Activated CD4-positive, alpha-beta T cell treated with anti-CD3 and anti-CD28 coated beads, Interleukin-2, amount 10 ng/mL, durations not matched to agents 24 days and 14 days (primary cell): ENCODE measurements around the gene EVI5L. TPM values are rescaled to one million over a fixed set of nuclear protein-coding genes. Genes with fewer than 3 reads are reported as not detected.
"Not testable (repeated sequence)": the region's sequence is repeated elsewhere in the genome, so short reads cannot be mapped to it uniquely, and the experiment has no call there.

ENCODE experiments used
- DNase-seq: peaks from one replicate; pipeline ENCODE4 v3.0.0; 2022
- H3K27ac Mint-ChIP-seq: one replicate; pipeline ENCODE4 v1.8.0; 2022; ENCODE audit warnings: mild to moderate bottlenecking, mixed read lengths
- H3K27me3 Mint-ChIP-seq: one replicate; pipeline ENCODE4 v1.8.0; 2022; ENCODE audit warnings: mixed read lengths
- H3K36me3 Mint-ChIP-seq: one replicate; pipeline ENCODE4 v1.8.0; 2022; ENCODE audit warnings: low read depth, mild to moderate bottlenecking, mixed read lengths
- H3K4me1 Mint-ChIP-seq: one replicate; pipeline ENCODE4 v1.8.0; 2021; ENCODE audit warnings: mixed read lengths
- H3K4me3 Mint-ChIP-seq: one replicate; pipeline ENCODE4 v1.8.0; 2022; ENCODE audit warnings: mild to moderate bottlenecking, moderate library complexity, mixed read lengths
- H3K9me3 Mint-ChIP-seq: one replicate; pipeline ENCODE4 v1.8.0; 2021; ENCODE audit warnings: mixed read lengths
- intact Hi-C: fragments of 100-400 bp; cut with micrococcal nuclease; formaldehyde crosslinking; loops from one replicate; pipeline ENCODE4 v1.15.1; 2023
- total RNA-seq: library from RNA; stranded (reverse); gene quantifications from 2 replicates; pipeline ENCODE4 v1.2.3, GENCODE V29; 2022

Gene EVI5L
- total RNA-seq, 1 donor from 2014 or later: 4.3 TPM

DNA sequence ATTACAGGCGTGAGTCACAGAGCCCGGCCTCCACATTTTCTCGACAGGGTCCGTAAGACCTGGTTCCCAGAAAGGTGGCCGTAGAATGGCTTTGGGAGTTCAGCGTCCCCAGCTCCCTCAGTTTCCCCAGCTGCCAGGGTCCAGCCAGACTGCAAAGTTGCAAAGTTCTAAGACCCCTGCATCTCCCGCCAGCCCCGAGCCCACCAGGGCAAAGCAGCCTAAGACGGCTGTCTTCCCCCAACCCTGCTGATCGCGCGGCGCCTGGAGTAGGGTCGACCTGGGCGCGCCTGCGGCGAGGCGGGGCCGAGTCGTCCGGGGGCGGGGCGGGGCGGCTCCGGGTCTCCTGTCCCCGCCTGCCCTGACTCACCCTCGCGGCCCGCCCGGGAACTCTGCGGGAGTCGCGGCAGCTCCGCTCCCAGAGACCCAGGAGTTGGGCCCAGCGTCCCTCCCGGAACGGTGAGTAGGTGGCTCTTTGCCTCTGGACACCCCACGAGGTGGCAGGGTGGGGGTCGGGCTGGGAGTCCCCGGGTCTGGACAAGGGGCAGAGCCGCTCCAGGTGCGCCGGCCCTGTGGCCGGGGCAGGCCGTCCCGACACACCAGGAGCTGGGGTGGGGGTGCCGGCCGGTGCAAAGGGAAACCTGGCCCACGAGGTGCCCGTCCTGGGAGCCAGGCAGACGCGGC lies 58.3 kb downstream of the EVI5L start, which contains the start of gene LRRC8E:
Gene LRRC8E (plus strand): TSS at position 366 of the 681 bp plus-strand sequence. CDS start 7,094 bp downstream, outside the sequence.
- Mint-ChIP-seq H3K4me1 (peaks cover 3% of the 10 kb centered on the region), H3K9me3 (no peaks in the 10 kb centered on the region), H3K27me3 (peaks cover 8% of the 10 kb centered on the region), H3K27ac (no peak within 1 kb of the TSS), H3K4me3 (no peak within 1 kb of the TSS), H3K36me3 (no peaks in the 10 kb centered on the region)
- intact Hi-C loops: no loop called here
- peak; percentile 79 for DNase-seq

DNA sequence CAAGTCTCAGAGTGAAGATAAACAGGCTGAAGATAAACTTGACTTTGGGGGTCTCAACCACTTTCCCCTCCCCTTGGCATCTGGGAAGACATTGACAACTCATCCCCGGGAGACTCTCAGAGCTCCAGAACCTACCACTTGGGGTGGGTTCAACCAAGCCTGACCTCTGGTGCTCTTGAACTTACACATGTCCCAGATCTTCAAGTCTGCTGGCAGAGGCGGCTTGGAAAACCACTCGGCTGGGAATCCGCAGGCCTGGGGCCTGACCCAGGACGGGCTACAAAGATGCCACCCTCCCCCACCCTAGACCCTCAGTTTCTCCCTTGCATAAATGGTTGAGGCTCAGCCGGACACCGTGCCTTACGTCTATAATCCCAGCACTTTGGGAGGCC lies 58.8 kb downstream of the EVI5L start:
- H3K4me1 Mint-ChIP-seq: peaks cover 2% of the 10 kb centered on the region
- DNase-seq: no peak
- H3K27ac Mint-ChIP-seq: no peak overlapping the region
- no peaks in the 10 kb centered on the region for H3K9me3 Mint-ChIP-seq
- intact Hi-C loops: no loop called here
- no peak overlapping the region for H3K4me3 Mint-ChIP-seq
- H3K36me3 Mint-ChIP-seq: no peaks in the 10 kb centered on the region
- peaks cover 8% of the 10 kb centered on the region for H3K27me3 Mint-ChIP-seq

DNA sequence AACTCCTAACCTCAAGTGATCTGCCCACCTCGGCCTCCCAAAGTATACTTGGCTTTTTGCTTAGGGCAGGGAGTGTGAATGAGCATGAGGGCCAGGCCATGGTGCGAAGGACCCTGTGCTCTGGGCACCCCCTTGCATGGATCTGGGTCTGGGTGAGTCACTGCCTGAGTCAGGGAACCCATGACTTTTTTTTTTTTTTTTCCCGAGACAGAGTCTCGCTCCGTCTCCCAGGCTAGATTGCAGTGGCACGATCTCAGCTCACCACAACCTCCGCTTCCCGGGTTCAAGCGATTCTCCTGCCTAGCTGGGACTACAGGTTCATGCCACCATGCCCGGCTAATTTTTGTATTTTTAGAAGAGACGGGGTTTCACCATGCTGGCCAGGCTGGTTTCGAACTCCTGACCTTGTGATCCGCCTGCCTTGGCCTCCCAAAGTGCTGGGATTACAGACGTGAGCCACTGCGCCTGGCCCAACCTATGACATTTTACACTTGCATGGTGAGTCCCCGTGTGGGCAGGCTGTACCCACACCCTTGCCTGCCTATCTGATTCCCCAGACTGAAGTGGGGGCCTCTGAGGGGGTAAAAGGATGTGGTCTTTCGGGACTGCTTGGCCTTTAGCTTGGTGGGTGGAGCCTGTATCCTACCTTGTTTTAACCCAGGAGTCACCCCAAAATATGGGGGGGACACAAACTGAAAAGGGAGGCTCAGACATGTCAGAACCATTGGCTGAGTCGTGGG lies 63.5 kb downstream of the EVI5L start:
- H3K36me3 Mint-ChIP-seq, H3K4me1 Mint-ChIP-seq, DNase-seq, H3K9me3 Mint-ChIP-seq, H3K4me3 Mint-ChIP-seq, H3K27ac Mint-ChIP-seq, intact Hi-C loops, H3K27me3 Mint-ChIP-seq: not testable (repeated sequence)

DNA sequence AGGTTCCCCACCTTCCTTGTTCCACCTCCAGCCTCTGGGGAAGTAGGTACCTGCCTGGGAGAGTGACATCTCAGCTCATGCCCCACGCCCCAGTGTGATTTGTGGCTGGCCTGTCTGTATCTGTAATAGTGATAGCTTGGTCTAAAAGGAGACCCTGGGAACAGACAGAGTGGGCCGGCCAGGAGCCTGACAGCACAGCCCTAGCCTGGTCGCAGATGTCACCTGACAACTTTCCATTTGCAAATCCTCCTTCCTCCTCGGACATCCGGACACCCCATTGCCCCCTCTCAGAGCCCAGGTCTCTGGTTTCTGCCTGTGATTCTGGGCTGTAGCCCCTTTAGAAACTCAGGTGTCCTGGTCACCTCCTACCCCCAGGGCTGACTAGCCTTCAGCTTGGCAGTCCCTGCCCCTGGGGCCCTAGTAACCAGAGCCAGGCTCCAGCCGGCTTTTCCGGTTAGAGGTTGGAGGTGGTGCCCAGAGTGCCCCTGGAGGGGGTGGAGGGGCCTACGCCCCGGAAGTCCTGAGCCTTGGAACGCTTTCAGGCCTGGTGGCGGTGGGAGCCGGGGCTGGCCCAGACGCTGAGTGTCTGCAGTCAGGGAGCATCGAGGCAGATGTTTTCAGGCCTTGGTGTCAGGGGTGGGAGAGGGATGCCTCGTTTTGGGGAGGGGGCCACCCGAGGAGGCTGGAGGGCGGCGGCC lies 64.7 kb downstream of the EVI5L start:
- no peaks in the 10 kb centered on the region for H3K9me3 Mint-ChIP-seq
- DNase-seq: no peak
- no peaks in the 10 kb centered on the region for H3K4me1 Mint-ChIP-seq

DNA sequence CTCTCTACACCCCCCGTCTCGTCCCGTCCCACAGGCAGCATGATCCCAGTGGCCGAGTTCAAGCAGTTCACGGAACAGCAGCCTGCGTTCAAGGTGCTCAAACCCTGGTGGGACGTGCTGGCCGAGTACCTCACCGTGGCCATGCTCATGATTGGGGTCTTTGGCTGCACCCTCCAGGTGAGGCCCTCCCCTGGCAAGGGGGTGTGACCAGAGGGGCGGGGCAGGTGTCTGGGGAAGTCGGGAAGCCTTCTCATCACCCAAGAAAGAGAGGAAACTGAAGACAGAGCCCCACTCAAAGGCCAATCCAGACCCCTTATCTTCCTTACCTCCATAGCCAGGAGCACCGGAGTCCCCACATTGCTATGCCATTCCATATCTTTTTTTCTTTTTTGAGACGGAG lies 65.5 kb downstream of the EVI5L start:
- H3K27me3 Mint-ChIP-seq: no peaks in the 10 kb centered on the region
- H3K27ac Mint-ChIP-seq: no peak overlapping the region
- intact Hi-C loops: no loop called here
- H3K4me1 Mint-ChIP-seq: no peaks in the 10 kb centered on the region
- H3K36me3 Mint-ChIP-seq: no peaks in the 10 kb centered on the region
- no peak for DNase-seq
- no peaks in the 10 kb centered on the region for H3K9me3 Mint-ChIP-seq
- no peak overlapping the region for H3K4me3 Mint-ChIP-seq

More for the DNA sequence above, 64.7 kb downstream of the EVI5L start:
- intact Hi-C loops: no loop called here
- Mint-ChIP-seq H3K27me3 (peaks cover 3% of the 10 kb centered on the region), H3K27ac (no peak overlapping the region), H3K4me3 (no peak overlapping the region), H3K36me3 (no peaks in the 10 kb centered on the region)

DNA sequence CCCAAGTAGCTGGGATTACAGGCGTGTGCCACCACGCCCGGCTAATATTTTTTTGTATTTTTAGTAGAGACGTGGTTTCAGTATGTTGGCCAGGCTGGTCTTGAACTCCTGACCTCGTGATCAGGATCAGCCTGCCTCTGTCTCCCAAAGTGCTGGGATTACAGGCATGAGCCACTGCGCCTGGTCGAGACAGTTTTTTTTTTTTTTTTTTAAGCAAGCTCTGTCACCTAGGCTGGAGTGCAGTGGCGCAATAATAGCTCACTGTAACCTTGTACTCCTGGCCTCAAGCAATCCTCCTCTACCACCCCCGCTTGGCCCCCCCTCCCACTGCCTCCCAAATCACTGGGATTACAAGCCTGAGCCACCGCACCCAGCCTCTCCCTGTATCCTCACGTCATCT lies 67.3 kb downstream of the EVI5L start:
- Mint-ChIP-seq H3K27ac (no peak overlapping the region), H3K4me1 (no peaks in the 10 kb centered on the region), H3K4me3 (no peak overlapping the region), H3K36me3 (no peaks in the 10 kb centered on the region), H3K27me3 (no peaks in the 10 kb centered on the region), H3K9me3 (no peaks in the 10 kb centered on the region)
- intact Hi-C loops: no loop called here
- DNase-seq: no peak

DNA sequence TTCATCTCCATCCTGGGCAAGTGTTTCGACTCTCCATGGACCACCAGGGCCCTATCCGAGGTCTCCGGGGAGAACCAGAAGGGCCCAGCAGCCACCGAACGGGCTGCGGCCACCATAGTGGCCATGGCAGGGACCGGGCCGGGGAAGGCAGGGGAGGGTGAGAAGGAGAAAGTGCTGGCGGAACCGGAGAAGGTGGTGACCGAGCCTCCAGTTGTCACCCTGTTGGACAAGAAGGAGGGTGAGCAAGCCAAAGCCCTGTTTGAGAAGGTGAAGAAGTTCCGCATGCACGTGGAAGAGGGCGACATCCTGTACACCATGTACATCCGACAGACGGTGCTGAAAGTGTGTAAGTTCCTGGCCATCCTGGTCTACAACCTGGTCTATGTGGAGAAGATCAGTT lies 68.9 kb downstream of the EVI5L start:
- intact Hi-C loops: no loop called here
- Mint-ChIP-seq H3K4me3 (no peak overlapping the region), H3K27ac (no peak overlapping the region), H3K9me3 (no peaks in the 10 kb centered on the region), H3K36me3 (peaks cover 3% of the 10 kb centered on the region), H3K27me3 (peaks cover 3% of the 10 kb centered on the region), H3K4me1 (peaks cover 12% of the 10 kb centered on the region)
- DNase-seq: peak; percentile 54

DNA sequence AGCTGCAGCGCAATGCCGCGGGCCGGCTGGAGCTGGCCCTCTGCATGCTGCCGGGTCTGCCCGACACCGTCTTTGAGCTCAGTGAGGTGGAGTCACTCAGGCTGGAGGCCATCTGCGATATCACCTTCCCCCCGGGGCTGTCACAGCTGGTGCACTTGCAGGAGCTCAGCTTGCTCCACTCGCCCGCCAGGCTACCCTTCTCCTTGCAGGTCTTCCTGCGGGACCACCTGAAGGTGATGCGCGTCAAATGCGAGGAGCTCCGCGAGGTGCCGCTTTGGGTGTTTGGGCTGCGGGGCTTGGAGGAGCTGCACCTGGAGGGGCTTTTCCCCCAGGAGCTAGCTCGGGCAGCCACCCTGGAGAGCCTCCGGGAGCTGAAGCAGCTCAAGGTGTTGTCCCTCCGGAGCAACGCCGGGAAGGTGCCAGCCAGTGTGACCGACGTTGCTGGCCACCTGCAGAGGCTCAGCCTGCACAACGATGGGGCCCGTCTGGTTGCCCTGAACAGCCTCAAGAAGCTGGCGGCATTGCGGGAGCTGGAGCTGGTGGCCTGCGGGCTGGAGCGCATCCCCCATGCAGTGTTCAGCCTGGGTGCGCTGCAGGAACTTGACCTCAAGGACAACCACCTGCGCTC lies 69.8 kb downstream of the EVI5L start:
- peaks cover 17% of the 10 kb centered on the region for H3K4me1 Mint-ChIP-seq
- no peaks in the 10 kb centered on the region for H3K9me3 Mint-ChIP-seq
- intact Hi-C loops: no loop called here
- DNase-seq: peak; percentile 58
- no peak overlapping the region for H3K27ac Mint-ChIP-seq
- no peak overlapping the region for H3K4me3 Mint-ChIP-seq
- peaks cover 3% of the 10 kb centered on the region for H3K27me3 Mint-ChIP-seq
- H3K36me3 Mint-ChIP-seq: peaks cover 8% of the 10 kb centered on the region

DNA sequence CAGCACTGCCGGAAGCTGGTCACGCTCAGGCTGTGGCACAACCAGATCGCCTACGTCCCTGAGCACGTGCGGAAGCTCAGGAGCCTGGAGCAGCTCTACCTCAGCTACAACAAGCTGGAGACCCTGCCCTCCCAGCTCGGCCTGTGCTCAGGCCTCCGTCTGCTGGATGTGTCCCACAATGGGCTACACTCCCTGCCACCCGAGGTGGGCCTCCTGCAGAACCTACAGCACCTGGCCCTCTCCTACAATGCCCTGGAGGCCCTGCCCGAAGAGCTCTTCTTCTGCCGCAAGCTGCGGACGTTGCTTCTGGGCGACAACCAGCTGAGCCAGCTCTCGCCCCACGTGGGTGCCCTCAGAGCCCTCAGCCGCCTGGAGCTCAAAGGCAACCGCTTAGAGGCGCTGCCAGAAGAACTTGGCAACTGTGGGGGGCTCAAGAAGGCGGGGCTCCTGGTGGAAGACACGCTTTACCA lies 70.4 kb downstream of the EVI5L start:
- Mint-ChIP-seq H3K36me3 (peaks cover 11% of the 10 kb centered on the region), H3K27me3 (peaks cover 3% of the 10 kb centered on the region), H3K4me1 (peaks cover 20% of the 10 kb centered on the region), H3K9me3 (no peaks in the 10 kb centered on the region), H3K27ac (no peak overlapping the region), H3K4me3 (no peak overlapping the region)
- peak; percentile 57 for DNase-seq
- intact Hi-C loops: no loop called here

DNA sequence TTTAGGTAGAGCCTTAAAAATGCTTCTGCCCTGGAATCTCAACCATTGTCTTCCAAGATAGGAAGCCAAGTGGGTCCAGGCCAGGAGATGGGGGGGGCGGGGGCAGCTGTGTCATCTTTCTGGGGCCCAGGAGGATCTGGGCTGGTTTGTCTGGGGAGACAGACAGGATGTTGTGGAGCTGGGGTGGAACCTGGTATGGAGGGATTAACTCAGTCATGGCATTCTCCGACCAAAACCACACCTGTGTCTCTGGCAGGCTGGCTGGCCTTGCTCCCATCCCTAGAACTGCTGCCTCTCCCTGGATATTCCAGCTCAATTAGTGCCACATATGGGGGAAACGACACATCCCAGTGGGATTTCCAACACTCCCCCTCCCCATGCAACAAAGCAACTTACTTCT lies 70.9 kb downstream of the EVI5L start:
- Mint-ChIP-seq H3K9me3 (no peaks in the 10 kb centered on the region), H3K27ac (no peak overlapping the region), H3K4me1 (peaks cover 23% of the 10 kb centered on the region), H3K27me3 (peaks cover 3% of the 10 kb centered on the region), H3K36me3 (peaks cover 14% of the 10 kb centered on the region), H3K4me3 (no peak overlapping the region)
- no peak for DNase-seq
- intact Hi-C loops: no loop called here

DNA sequence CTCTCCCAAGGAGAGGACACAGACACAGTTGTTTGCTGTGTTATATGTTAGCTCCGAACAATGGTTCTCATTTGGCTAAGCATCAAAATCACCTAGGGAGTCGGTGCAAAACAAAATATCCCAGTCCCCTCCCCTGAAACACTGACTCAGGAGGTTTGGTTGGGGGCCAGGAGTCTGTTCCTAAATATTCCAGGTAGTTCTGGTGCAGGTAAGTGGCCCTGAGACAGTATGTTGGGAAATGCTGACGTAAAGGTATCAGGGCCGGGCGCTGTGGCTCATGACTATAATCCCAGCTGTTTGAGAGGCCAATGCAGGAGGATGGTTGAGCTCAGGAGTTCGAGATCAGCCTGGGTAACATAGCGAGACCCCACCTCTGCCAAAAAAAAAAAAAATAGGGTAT lies 71.3 kb downstream of the EVI5L start:
- H3K4me1 Mint-ChIP-seq: peaks cover 23% of the 10 kb centered on the region
- H3K27ac Mint-ChIP-seq: no peak overlapping the region
- H3K4me3 Mint-ChIP-seq: no peak overlapping the region
- peaks cover 14% of the 10 kb centered on the region for H3K36me3 Mint-ChIP-seq
- DNase-seq: peak; percentile 56
- intact Hi-C loops: no loop called here
- H3K9me3 Mint-ChIP-seq: no peaks in the 10 kb centered on the region
- peaks cover 3% of the 10 kb centered on the region for H3K27me3 Mint-ChIP-seq

DNA sequence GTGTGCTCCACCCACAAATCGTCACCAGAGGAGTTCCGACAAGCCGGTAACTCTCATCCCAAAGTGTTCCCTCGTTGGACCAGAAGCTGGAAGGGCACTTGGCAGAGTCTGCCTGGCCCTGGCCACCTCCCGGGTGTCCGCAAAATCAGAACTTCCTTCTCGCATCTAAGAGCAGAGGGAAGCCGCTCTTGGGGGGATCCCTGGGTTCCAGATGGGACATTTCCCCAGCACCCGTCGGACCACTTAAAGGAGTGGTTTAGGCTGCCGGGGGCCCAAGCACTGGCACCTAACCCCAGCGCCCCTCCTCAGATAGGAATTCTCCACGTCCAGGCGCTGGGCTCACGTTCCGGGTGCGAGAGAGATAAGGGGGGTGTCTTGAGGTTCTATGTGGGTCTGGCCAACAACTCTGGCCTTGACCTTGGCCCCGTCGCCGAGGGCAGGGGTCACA lies 72.8 kb downstream of the EVI5L start:
- intact Hi-C loops: loop anchor here (1.0 to 2.0 kb wide), 3 partner anchors 17 to 40 kb away; partner anchors contain the start of genes SNAPC2 and TIMM44
- peak overlapping the region; percentile 93 for H3K4me3 Mint-ChIP-seq
- H3K4me1 Mint-ChIP-seq: peaks cover 25% of the 10 kb centered on the region
- H3K36me3 Mint-ChIP-seq: peaks cover 17% of the 10 kb centered on the region
- H3K27ac Mint-ChIP-seq: peak overlapping the region; percentile 96
- H3K27me3 Mint-ChIP-seq: peaks cover 3% of the 10 kb centered on the region
- no peaks in the 10 kb centered on the region for H3K9me3 Mint-ChIP-seq
- peak; percentile 68 for DNase-seq

DNA sequence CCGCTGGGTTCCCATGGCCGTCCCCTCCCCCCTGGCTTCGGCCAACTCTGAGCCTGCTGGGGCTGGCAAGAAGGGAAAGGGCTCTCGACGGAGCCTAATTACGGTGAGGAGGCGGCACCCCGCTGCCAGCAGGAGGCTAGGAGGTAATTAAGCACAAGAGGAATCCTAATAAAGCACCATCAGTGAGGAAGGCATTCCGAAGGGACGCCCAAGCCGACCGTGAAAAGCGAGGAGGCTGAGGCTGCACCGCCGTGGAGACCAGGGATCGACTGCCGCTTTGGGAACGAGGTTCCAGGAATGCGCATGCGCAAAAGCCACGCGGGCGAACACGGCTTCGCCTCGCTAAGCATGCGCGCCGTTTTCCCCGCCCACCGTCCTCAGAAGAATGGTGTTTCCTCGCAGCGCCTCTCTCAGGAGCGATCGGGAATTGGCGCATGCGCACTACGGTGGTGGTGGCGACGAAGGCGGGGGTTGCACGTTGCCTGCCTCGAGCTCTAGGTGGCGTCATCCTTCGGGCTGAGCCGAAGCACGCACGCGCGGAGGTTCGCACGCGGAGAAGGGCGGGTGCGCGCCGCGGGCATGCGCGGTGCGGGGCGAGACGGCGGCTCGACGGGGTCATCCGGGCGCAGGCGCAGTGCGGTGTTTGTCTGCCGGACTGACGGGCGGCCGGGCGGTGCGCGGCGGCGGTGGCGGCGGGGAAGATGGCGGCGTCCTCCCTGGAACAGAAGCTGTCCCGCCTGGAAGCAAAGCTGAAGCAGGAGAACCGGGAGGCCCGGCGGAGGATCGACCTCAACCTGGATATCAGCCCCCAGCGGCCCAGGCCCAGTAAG lies 73.4 kb downstream of the EVI5L start, which contains the start of gene MAP2K7:
Gene MAP2K7 (plus strand): TSS at position 634 of the 830 bp plus-strand sequence. CDS start 68 bp downstream, at position 702.
- Mint-ChIP-seq H3K27ac (peak within 1 kb of the TSS; percentile 96), H3K4me1 (peaks cover 25% of the 10 kb centered on the region), H3K9me3 (no peaks in the 10 kb centered on the region), H3K36me3 (peaks cover 19% of the 10 kb centered on the region), H3K27me3 (peaks cover 3% of the 10 kb centered on the region), H3K4me3 (peak within 1 kb of the TSS; percentile 93)
- DNase-seq: peak; percentile 100
- intact Hi-C loops: loop anchor here (1.0 to 2.0 kb wide), 3 partner anchors 17 to 40 kb away; partner anchors contain the start of genes SNAPC2 and TIMM44
